Daoy (cell line): ENCODE results near the gene WDR27. TPM values are rescaled to one million over a fixed set of nuclear protein-coding genes. Genes with fewer than 3 reads are reported as not detected.

Experiments
- total RNA-seq: library from RNA; depleted of rRNA; stranded (reverse); fragments of >200 nt; shearing (Covaris generic); gene quantifications from 2 replicates; pipeline ENCODE4 v1.2.3, GENCODE V29; 2014; rRNA removed

WDR27 gene
- total RNA-seq, 1 experiment from 2014 or later = 20.5 TPM

Other genes with a start within 250 kb of the WDR27 start
- 48.4 and 60.8 TPM in 2 replicates for gene C6orf120, start 97 bp upstream of the WDR27 start, total RNA-seq
- 28.4 and 33.4 TPM in 2 replicates for gene PHF10, start 22.5 kb upstream of the WDR27 start, total RNA-seq
- gene DYNLT2, start 49.5 kb upstream of the WDR27 start, total RNA-seq = 1.8 and 2.3 TPM in 2 replicates
- gene ERMARD, start 49.6 kb upstream of the WDR27 start, total RNA-seq = 31.1 and 66.1 TPM in 2 replicates